Umbilical cord (tissue), 2 donors: Measurements from ENCODE around the gene C1orf185. TPM values are rescaled to one million over a fixed set of nuclear protein-coding genes. Genes with fewer than 3 reads are reported as not detected.
A peak's percentile ranks its signal among the peaks of the same experiment; 100 is the strongest.
"Not testable (repeated sequence)": the region's sequence is repeated elsewhere in the genome, so short reads cannot be mapped to it uniquely, and the experiment has no call there.

ENCODE experiments used
- DNase-seq: peaks from one replicate; pipeline ENCODE4 v3.0.0-alpha.2; 2015; ENCODE audit warnings: low spot score
- total RNA-seq: library from RNA; depleted of rRNA; stranded (reverse); fragments of >200 nt; gene quantifications from one replicate; pipeline ENCODE4 v1.2.3, GENCODE V29; 2014; ENCODE audit warnings: low replicate concordance; ENCODE audit not compliant: insufficient read depth

Gene C1orf185
- total RNA-seq, 1 donor from 2014 or later: 1.9 TPM

- no peak for DNase-seq
These were observed 31.0 kb downstream of the C1orf185 start for GRCh38 chr1:51133045-51133444.

GRCh38 chr1:51137696-51138095 is 35.7 kb downstream of the C1orf185 start:
- DNase-seq: not testable (repeated sequence)

DNA sequence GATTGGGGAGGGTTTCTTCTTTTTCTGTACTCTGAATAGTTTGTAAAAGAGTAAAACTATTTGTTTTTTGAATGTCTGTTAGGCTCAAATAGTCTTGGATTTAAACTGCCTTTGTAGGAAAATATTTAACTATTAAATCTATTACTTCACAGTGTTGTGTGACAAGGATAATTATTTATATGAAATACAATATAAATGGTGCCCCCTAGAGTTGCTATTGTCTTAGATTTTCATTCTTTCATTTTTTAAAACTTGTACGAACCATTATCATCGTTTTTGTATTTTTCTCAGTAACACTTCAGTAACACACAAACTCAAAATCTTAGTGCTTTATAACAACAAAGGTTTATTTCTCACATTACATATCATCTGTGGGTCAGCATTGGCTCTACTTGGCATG is 37.4 kb downstream of the C1orf185 start:
- no peak for DNase-seq

GRCh38 chr1:51147394-51147793 is 45.4 kb downstream of the C1orf185 start:
- DNase-seq: no peak

- no peak for DNase-seq
These were observed 52.7 kb downstream of the C1orf185 start for GRCh38 chr1:51154776-51155175.

DNA sequence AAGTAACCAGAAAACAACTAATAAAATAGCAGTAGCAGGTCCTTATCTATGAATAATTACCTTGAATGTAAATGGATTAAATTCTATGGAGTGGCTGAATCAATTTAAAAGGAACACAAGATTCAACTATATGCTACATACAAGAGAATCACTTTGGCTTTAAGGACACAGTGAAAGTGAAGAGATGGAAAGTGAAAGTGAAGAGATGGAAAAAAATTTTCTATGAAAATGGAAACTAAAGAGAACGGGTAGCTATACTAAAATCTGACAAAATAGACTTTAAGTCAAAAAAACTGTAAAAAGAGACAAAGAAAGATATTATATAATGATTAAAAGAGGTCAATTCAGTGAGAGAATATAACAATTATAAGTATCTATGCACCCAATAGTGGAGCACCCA is 54.7 kb downstream of the C1orf185 start:
- DNase-seq: no peak

DNA sequence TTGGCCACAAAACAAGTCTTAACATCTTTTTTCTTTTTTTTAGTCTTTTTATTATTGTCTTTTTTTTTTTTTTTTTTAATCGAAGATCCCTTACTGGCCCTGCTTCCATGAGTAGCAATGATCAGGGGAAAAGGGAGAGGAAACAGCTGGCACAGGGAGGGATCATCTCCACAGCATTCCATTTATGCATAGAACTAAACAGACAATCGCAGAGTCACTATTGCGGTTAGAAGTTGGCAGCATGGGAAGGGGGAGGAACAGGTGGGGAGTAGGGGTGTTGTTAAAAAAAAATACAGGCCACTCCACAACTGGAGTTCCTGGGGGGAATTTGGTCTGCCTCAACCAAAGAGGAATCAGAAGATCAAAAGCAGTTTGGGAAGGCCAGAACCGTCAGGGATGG is 55.4 kb downstream of the C1orf185 start:
- no peak for DNase-seq

GRCh38 chr1:51158263-51158662 is 56.2 kb downstream of the C1orf185 start:
- DNase-seq: no peak

GRCh38 chr1:51162560-51162959 is 60.5 kb downstream of the C1orf185 start:
- DNase-seq: not testable (repeated sequence)

DNA sequence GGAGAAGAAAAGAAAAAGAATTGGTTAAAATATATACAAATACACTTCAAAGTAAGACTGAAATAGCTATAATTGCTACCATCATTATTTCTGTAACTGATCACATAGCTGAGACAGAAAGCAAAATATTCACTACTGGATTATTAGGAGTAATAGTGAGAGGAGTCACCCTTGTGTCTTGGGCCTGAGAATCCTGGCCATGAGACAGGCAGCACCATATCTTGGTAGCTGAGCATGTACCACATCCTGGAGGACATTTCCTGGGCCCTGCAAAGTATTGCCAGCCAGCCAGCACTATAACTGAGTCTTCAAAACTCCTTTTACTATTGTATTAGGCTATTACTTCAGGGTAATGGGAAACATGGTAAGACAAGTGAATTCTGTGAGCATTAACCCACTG is 63.5 kb downstream of the C1orf185 start:
- DNase-seq: no peak

- DNase-seq: no peak
These were observed 66.3 kb downstream of the C1orf185 start for GRCh38 chr1:51168266-51168845.

- peak; percentile 57 for DNase-seq
These were observed 66.9 kb downstream of the C1orf185 start for GRCh38 chr1:51168936-51169335.

DNA sequence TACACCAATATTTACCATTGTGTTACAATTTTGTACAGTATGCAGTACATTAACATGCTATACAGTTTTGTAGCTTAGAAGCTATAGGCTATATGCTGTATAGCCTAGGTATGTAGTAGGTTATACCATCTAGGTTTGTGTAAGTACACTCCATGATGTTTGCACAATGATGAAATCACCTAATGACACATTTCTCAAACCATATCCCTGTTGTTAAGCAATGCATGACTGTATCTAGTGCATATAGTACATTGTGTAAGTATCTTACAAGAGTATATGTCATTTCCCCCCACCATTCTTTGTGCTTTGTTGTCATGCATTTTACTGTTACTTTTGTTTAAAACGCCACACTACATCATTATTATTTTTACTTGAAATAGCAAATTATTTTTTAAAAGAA is 68.3 kb downstream of the C1orf185 start:
- no peak for DNase-seq

GRCh38 chr1:51172811-51173210 is 70.8 kb downstream of the C1orf185 start:
- DNase-seq: no peak

GRCh38 chr1:51175278-51175677 is 73.2 kb downstream of the C1orf185 start:
- DNase-seq: no peak

- not testable (repeated sequence) for DNase-seq
These were observed 76.0 kb downstream of the C1orf185 start for GRCh38 chr1:51177988-51178387.

- no peak for DNase-seq
These were observed 86.2 kb downstream of the C1orf185 start for GRCh38 chr1:51188230-51188629.

- DNase-seq: peak; percentile 78
These were observed 87.5 kb downstream of the C1orf185 start for GRCh38 chr1:51189421-51190073.

DNA sequence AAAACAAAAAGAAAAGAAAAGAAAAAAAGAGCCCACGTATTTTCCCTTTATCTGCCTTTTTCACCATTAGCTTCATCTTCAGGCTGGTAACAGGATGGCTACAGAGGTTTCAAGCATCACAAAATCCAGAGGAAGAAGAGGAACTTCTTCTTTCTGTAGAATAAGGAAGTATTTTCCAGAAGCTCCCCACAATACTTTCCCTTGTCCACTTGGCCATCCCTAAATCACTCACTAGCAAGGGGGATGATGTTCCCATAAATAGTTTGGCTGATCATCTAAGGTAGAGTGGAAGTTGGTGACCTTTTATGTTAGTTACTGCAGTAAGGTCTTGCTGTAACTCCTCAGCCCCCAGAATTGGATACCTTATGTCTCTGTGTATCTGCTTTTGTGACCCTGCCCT is 88.9 kb downstream of the C1orf185 start:
- DNase-seq: no peak

DNA sequence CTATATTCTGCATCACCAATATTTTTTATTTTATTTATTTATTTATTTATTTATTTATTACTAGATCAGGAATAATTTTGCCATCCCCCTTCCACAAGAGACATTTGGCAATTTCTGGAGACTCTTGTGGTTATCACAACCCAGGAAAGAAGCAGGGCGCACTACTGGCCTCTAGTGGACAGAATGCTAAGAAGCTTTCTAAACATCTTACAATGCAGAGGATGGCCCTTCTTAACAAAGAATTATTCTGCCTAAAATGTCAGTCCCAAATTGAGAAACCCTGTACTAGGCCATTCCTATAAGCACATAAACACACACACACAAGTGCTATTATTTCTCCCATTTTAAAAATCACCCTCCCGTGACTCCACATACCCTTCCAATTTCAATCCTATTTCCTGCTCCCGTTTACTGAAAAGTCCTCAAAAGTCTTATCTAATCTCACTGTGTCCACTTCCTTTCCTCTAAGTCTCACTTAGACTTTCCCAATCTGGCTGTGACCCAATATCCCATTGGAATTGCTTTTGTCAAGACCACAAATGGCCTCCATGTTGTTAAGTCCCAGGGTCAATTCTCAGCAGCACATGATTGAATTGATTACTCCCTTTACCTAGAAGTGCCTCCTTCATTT is 90.3 kb downstream of the C1orf185 start:
- DNase-seq: peak; percentile 81

DNA sequence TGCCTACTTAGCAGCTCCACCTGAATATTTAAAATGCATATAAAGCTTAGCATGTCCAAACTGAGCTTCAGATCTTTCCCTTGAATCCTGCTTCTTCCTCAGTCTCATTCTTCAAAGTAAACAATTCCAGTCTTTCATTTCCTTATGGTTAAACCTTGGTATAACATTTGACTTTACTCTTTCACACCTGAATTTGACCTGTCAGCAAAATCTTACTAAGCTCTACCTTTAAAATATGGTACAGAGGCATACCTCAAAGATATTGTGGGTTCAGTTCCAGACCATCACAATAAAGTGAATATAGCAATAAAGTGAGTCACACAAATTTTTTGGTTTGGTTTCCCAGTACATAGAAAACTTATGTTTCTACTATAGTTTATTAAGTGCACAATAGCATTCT is 91.5 kb downstream of the C1orf185 start:
- DNase-seq: no peak
